ENCODE data around the gene TMEM69. TPM values are rescaled to one million over a fixed set of nuclear protein-coding genes. Genes with fewer than 3 reads are reported as not detected.

The TMEM69 gene
- polyA plus RNA-seq, 1 experiment, result 53.9 TPM

DNA sequence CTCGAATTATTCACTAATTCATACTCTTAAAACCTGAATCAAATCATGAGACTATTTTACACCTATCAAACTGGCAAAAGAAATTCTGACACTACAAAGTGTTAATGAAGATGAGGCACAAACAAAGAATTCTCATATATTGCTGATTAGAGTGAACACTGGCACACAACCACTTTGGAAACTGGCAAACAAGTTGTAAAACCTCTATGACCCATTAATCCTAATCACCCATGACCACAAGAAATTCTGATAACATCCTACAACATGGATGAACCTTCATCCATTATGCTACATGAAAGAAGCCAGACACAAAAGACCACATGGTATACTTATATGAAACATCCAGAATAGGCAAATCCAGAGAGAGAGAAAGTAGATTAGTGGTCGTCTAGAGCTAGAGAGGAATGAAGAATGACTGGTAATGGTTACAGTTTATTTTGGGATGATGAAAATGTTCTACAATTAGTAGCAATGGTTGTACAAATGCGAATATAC, 10.2 kb upstream of the TMEM69 start:
- no peaks in the 10 kb centered on the region for H3K9me3 ChIP-seq (ENCODE audit: control insufficient read depth, insufficient read depth, low read length)
- ChIA-PET POLR2A (no interaction called here), CTCF (interaction anchor here (0.7 kb wide), 1 partner anchor 28 kb away, joined by 3 read pairs; no protein-coding TSS in a partner anchor)
- TF ChIP-seq CTCF (IDR thresholded peaks at IDR 0.05; ENCODE audit: low read depth, low read length), result no peak
- DNase-seq (ENCODE audit: low read depth, low spot score), result no peak
- H3K4me3 ChIP-seq (ENCODE audit: low read depth, low read length), result no peak overlapping the region
- no peaks in the 10 kb centered on the region for H3K27me3 ChIP-seq (ENCODE audit: control insufficient read depth, insufficient read depth, low read length)
- no peak overlapping the region for H3K27ac ChIP-seq (ENCODE audit: low read depth, low read length)

DNA sequence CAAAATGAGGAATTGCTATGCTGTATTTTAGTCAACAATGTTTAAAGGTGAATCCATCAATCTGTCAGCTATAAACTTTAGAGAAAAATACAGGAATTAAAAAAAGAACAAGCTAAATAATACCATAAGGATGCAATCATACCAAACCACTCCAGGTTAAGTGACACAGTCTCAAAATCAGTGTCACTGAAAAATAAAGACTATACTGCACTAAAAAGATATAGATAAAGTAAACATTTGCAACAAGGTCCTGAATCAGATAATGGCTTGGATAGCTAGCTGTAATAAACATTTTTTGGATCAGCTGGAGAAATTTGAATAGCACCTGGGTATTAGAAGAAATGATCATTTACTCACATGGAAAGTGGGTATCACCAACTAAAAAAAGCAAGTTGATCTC, 9.5 kb upstream of the TMEM69 start:
- POLR2A ChIA-PET, result no interaction called here
- CTCF ChIA-PET, result no interaction called here
- no peak for DNase-seq (ENCODE audit: low read depth, low spot score)
- H3K27ac ChIP-seq (ENCODE audit: low read depth, low read length), result no peak overlapping the region
- no peaks in the 10 kb centered on the region for H3K9me3 ChIP-seq (ENCODE audit: control insufficient read depth, insufficient read depth, low read length)
- no peak overlapping the region for H3K4me3 ChIP-seq (ENCODE audit: low read depth, low read length)
- TF ChIP-seq CTCF (IDR thresholded peaks at IDR 0.05; ENCODE audit: low read depth, low read length), result no peak
- no peaks in the 10 kb centered on the region for H3K27me3 ChIP-seq (ENCODE audit: control insufficient read depth, insufficient read depth, low read length)

DNA sequence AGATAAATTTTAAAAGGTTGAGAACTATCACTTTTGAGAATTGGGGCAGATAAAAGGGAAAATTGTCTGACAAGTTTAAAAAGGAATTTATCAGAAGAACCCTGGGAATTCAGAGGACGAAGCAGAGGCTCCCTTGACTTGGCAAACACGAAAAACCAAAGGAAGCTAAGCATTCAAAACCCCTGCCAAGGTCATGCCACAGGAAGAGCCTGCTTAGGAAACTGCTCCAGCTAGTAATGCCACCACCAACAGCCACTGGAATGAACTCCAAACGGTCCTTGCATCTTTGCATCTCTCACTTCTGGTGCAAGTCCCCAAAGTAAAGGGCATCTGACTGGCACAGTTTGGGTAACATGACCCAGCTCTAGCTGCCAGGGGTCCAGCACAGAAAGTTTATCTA, 8.9 kb upstream of the TMEM69 start:
- H3K27me3 ChIP-seq (ENCODE audit: control insufficient read depth, insufficient read depth, low read length), result no peaks in the 10 kb centered on the region
- H3K27ac ChIP-seq (ENCODE audit: low read depth, low read length), result no peak overlapping the region
- no peak for TF ChIP-seq CTCF (IDR thresholded peaks at IDR 0.05; ENCODE audit: low read depth, low read length)
- ChIA-PET CTCF (no interaction called here), POLR2A (no interaction called here)
- DNase-seq (ENCODE audit: low read depth, low spot score), result no peak
- H3K4me3 ChIP-seq (ENCODE audit: low read depth, low read length), result no peak overlapping the region
- no peaks in the 10 kb centered on the region for H3K9me3 ChIP-seq (ENCODE audit: control insufficient read depth, insufficient read depth, low read length)

- POLR2A ChIA-PET, result no interaction called here
- CTCF ChIA-PET, result interaction anchor here (1.3 kb wide), 1 partner anchor 14 kb away, joined by 4 read pairs; no protein-coding TSS in a partner anchor
- DNase-seq (ENCODE audit: low read depth, low spot score), result no peak
- no peaks in the 10 kb centered on the region for H3K9me3 ChIP-seq (ENCODE audit: control insufficient read depth, insufficient read depth, low read length)
- H3K27me3 ChIP-seq (ENCODE audit: control insufficient read depth, insufficient read depth, low read length), result no peaks in the 10 kb centered on the region
- no peak overlapping the region for H3K4me3 ChIP-seq (ENCODE audit: low read depth, low read length)
- no peak for TF ChIP-seq CTCF (IDR thresholded peaks at IDR 0.05; ENCODE audit: low read depth, low read length)
- no peak overlapping the region for H3K27ac ChIP-seq (ENCODE audit: low read depth, low read length)
These were observed 5.0 kb upstream of the TMEM69 start for GRCh38 chr1:45682942-45683341.

GRCh38 chr1:45684402-45684801, 3.6 kb upstream of the TMEM69 start:
- POLR2A ChIA-PET, result interaction anchor here (1.1 kb wide), 1 partner anchor 163 kb away, joined by 4 read pairs; the partner anchor contains the start of gene PRDX1
- Histone ChIP-seq H3K27ac (ENCODE audit: low read depth, low read length) (no peak overlapping the region), H3K4me3 (ENCODE audit: low read depth, low read length) (peak overlapping the region; percentile 98), H3K9me3 (ENCODE audit: control insufficient read depth, insufficient read depth, low read length) (no peaks in the 10 kb centered on the region), H3K27me3 (ENCODE audit: control insufficient read depth, insufficient read depth, low read length) (no peaks in the 10 kb centered on the region)
- CTCF ChIA-PET, result no interaction called here
- DNase-seq (ENCODE audit: low read depth, low spot score), result no peak
- no peak for TF ChIP-seq CTCF (IDR thresholded peaks at IDR 0.05; ENCODE audit: low read depth, low read length)

Data from AG04450 (cell line).